Liver (tissue), 9 donors: ENCODE measurements around the gene TTYH3. TPM values are rescaled to one million over a fixed set of nuclear protein-coding genes. Genes with fewer than 3 reads are reported as not detected.

ENCODE experiments used
- DNase-seq: peaks from one replicate; pipeline ENCODE4 v3.0.0-alpha.2; 2017; ENCODE audit warnings: low spot score
- H3K27ac ChIP-seq, 2 donors: one replicate each; pipeline ENCODE4 v1.7.0; 2013; ENCODE audit warnings: inconsistent platforms in 2 of 2, low read length in 2 of 2, control low read depth in 1 of 2, low read depth in 1 of 2, mild to moderate bottlenecking in 1 of 2
- H3K27me3 ChIP-seq, 4 donors: one replicate each; pipeline versions ENCODE4 v1.6.1 to v1.7.0; 2013; ENCODE audit warnings: low read length in 3 of 4, inconsistent platforms in 1 of 4, mild to moderate bottlenecking in 1 of 4, moderate library complexity in 1 of 4; ENCODE audit not compliant: control insufficient read depth in 4 of 4, insufficient read depth in 4 of 4
- H3K36me3 ChIP-seq, 4 donors: one replicate each; pipeline versions ENCODE4 v1.6.1 to v1.7.0; 2013; ENCODE audit warnings: low read length in 3 of 4, mild to moderate bottlenecking in 3 of 4, low read depth in 1 of 4, moderate library complexity in 1 of 4; ENCODE audit not compliant: control insufficient read depth in 4 of 4, insufficient read depth in 3 of 4
- H3K4me1 ChIP-seq, 4 donors: one replicate each; pipeline versions ENCODE4 v1.6.1 to v1.7.0; 2013; ENCODE audit warnings: low read length in 3 of 4, mild to moderate bottlenecking in 3 of 4, moderate library complexity in 1 of 4; ENCODE audit not compliant: control insufficient read depth in 4 of 4, insufficient read depth in 4 of 4
- H3K4me3 ChIP-seq, 3 donors: one replicate each; pipeline versions ENCODE4 v1.6.1 to v1.7.0; 2013; ENCODE audit warnings: low read length in 3 of 3, control low read depth in 1 of 3, low read depth in 1 of 3, mild to moderate bottlenecking in 1 of 3
- H3K9ac ChIP-seq, 2 donors: one replicate each; pipeline ENCODE4 v1.7.0; 2013; ENCODE audit warnings: low read length in 2 of 2, mild to moderate bottlenecking in 2 of 2, moderate library complexity in 2 of 2, control low read depth in 1 of 2, low read depth in 1 of 2
- H3K9me3 ChIP-seq, 4 donors: one replicate each; pipeline versions ENCODE4 v1.6.1 to v1.7.0; 2013; ENCODE audit warnings: low read length in 3 of 4; ENCODE audit not compliant: control insufficient read depth in 4 of 4
- ATF3 ChIP-seq: IDR thresholded peaks from 2 replicates; pipeline ENCODE4 v1.6.1; 2016; ENCODE audit warnings: antibody characterized with exemption
- CTCF ChIP-seq: fragments of 150-350 bp; IDR thresholded peaks from 2 replicates; pipeline ENCODE4 v1.5.1; 2017; ENCODE audit warnings: improper control_type of control experiment, low read depth, low read length; ENCODE audit not compliant: missing input control
- EGR1 ChIP-seq, 2 donors: IDR thresholded peaks; 2 replicates each; pipeline ENCODE4 v1.6.1; 2016 to 2018; ENCODE audit warnings: antibody characterized with exemption in 2 of 2, low read depth in 2 of 2
- FOXA1 ChIP-seq: IDR thresholded peaks from 2 replicates; pipeline ENCODE4 v1.6.1; 2016; ENCODE audit warnings: antibody characterized with exemption
- FOXA2 ChIP-seq: IDR thresholded peaks from 2 replicates; pipeline ENCODE4 v1.6.1; 2016; ENCODE audit warnings: antibody characterized with exemption
- GABPA ChIP-seq, 2 donors: IDR thresholded peaks in 1 of 2; conservative IDR thresholded peaks in 1 of 2; 2 replicates each; pipeline ENCODE4 v1.6.1; 2016; ENCODE audit warnings: antibody characterized with exemption in 2 of 2, mild to moderate bottlenecking in 1 of 2, moderate library complexity in 1 of 2
- HNF4A ChIP-seq, 2 donors: conservative IDR thresholded peaks; 2 replicates each; pipeline ENCODE4 v1.6.1; 2016; ENCODE audit warnings: antibody characterized with exemption in 2 of 2, mild to moderate bottlenecking in 2 of 2
- HNF4G ChIP-seq: IDR thresholded peaks from 2 replicates; pipeline ENCODE4 v1.6.1; 2016; ENCODE audit warnings: antibody characterized with exemption
- JUND ChIP-seq, 2 donors: IDR thresholded peaks; 2 replicates each; pipeline ENCODE4 v1.6.1; 2016; ENCODE audit warnings: antibody characterized with exemption in 2 of 2
- MAX ChIP-seq: IDR thresholded peaks from 2 replicates; pipeline ENCODE4 v1.6.1; 2016; ENCODE audit warnings: antibody characterized with exemption
- NR2F2 ChIP-seq: IDR thresholded peaks from 2 replicates; pipeline ENCODE4 v1.6.1; 2016; ENCODE audit warnings: antibody characterized with exemption
- RAD21 ChIP-seq, 2 donors: IDR thresholded peaks; 2 replicates each; pipeline ENCODE4 v1.6.1; 2016; ENCODE audit warnings: antibody characterized with exemption in 2 of 2, mild to moderate bottlenecking in 2 of 2
- REST ChIP-seq: IDR thresholded peaks from 2 replicates; pipeline ENCODE4 v1.6.1; 2016; ENCODE audit warnings: antibody characterized with exemption, mild to moderate bottlenecking
- RXRA ChIP-seq, 2 donors: IDR thresholded peaks; 2 replicates each; pipeline ENCODE4 v1.6.1; 2017 to 2018; ENCODE audit warnings: antibody characterized with exemption in 2 of 2, mild to moderate bottlenecking in 1 of 2
- SP1 ChIP-seq: IDR thresholded peaks from 2 replicates; pipeline ENCODE4 v1.6.1; 2018; ENCODE audit warnings: antibody characterized with exemption, mild to moderate bottlenecking
- TAF1 ChIP-seq: conservative IDR thresholded peaks from 2 replicates; pipeline ENCODE4 v1.6.1; 2016; ENCODE audit warnings: antibody characterized with exemption, mild to moderate bottlenecking
- YY1 ChIP-seq: IDR thresholded peaks from 2 replicates; pipeline ENCODE4 v1.6.1; 2016; ENCODE audit warnings: antibody characterized with exemption, mild to moderate bottlenecking
- ZBTB33 ChIP-seq: IDR thresholded peaks from 2 replicates; pipeline ENCODE4 v1.6.1; 2016; ENCODE audit warnings: antibody characterized with exemption
- WGBS: extraction: QIAGEN DNeasy Blood & Tissue Kit; methylation state at CpG from one replicate; pipeline ENCODE4 v1.1.7; 2013; 5-methylcytosine and 5-hydroxymethylcytosine counted together
- polyA plus RNA-seq, 2 donors: library from polyadenylated mRNA; stranded (reverse) in 1 of 2; unstranded in 1 of 2; fragments of 200-250 nt in 1 of 2; fragments of >200 nt in 1 of 2; fragmentation: Nextera tagmentation in 1 of 2; extraction: Ambion mirVana in 1 of 2; gene quantifications; one replicate each; pipeline versions ENCODE4 v1.2.1 to v1.2.3, GENCODE V29; 2013 to 2015
- total RNA-seq, 2 donors: library from RNA; depleted of rRNA; stranded (reverse); fragments of >200 nt; gene quantifications; one replicate each; pipeline ENCODE4 v1.2.3, GENCODE V29; 2014
- donor health status: healthy.
- donor health status: healthy.
- donor health status: healthy.
- donor health status: healthy.
- donor health status: healthy.

Gene TTYH3
- total and polyA plus RNA-seq, 4 donors: 8.2 to 19.6 (median 17.4) TPM

- H3K4me3 ChIP-seq: no peak overlapping the region
- peaks cover 15 to 55% (median 42%) of the 10 kb centered on the region in 4 donors for H3K4me1 ChIP-seq
- TF ChIP-seq ATF3: no peak
- no peak for TF ChIP-seq NR2F2
- no peak for TF ChIP-seq HNF4G
- TF ChIP-seq YY1: no peak
- peak; percentile 29 for TF ChIP-seq SP1
- no peak for TF ChIP-seq RAD21 (IDR thresholded peaks at IDR 0.05)
- TF ChIP-seq HNF4A (conservative IDR thresholded peaks at IDR 0.05): peak in 1 of 2 donors; percentile 32
- TF ChIP-seq GABPA (IDR thresholded peaks at IDR 0.05 in 1 of 2, conservative IDR thresholded peaks at IDR 0.05 in 1 of 2): no peak
- TF ChIP-seq REST: no peak
- TF ChIP-seq MAX: no peak
- TF ChIP-seq ZBTB33: no peak
- no peak for TF ChIP-seq TAF1
- no peak for TF ChIP-seq CTCF
- TF ChIP-seq RXRA (IDR thresholded peaks at IDR 0.05): peak in 1 of 2 donors; percentile 22
- TF ChIP-seq FOXA1: no peak
- no peak for TF ChIP-seq JUND (IDR thresholded peaks at IDR 0.05)
- no peak for TF ChIP-seq FOXA2
- TF ChIP-seq EGR1 (IDR thresholded peaks at IDR 0.05; ENCODE audit: low read depth in 2 of 2): no peak
- DNase-seq: no peak
- WGBS: 46% methylated on average over 33 of the region's 33 CpGs
- H3K9me3 ChIP-seq: no peaks in the 10 kb centered on the region
- peak overlapping the region; percentile 96 for H3K27ac ChIP-seq
- no peaks in the 10 kb centered on the region for H3K27me3 ChIP-seq
- peaks cover 0 to 8% (median 3%) of the 10 kb centered on the region in 4 donors for H3K36me3 ChIP-seq
- H3K9ac ChIP-seq: peak overlapping the region in 1 of 2 donors; percentile 67
These were observed 30.7 kb downstream of the TTYH3 start for GRCh38 chr7:2662273-2663120.
